Stimulated activated CD4-positive, alpha-beta T cell treated with anti-CD3 and anti-CD28 coated beads, Interleukin-1b, Interleukin-23, amount 100 ng/mL, for 1 hour (primary cell): ENCODE measurements around the gene ATP10A.

ENCODE experiments used
- DNase-seq, 2 donors: peaks; one replicate each; pipeline ENCODE4 v3.0.0-alpha.2; 2020; ENCODE audit warnings: low read depth in 2 of 2

Gene ATP10A

GRCh38 chr15:25829073-25829472 lies 34.1 kb downstream of the ATP10A start:
- DNase-seq, result no peak

DNA sequence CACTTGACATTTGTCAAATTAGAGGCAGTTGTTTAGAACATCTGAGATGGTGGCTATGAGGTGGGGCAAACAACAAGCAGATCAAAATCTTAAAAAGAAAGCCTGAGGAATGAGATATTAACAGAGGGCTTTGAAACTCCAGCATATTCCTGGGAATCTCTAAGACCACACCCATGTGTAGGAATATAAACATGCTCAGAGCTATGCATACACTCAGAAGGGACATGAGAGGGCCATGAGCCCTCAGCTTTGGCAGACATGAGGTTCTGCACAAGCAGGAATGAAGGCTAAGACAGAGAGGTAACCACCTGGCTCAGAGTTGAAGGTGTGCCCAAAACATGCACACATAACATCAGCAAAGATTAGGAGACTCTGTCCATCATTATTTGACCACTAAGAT lies 37.9 kb downstream of the ATP10A start:
- DNase-seq, result no peak

DNA sequence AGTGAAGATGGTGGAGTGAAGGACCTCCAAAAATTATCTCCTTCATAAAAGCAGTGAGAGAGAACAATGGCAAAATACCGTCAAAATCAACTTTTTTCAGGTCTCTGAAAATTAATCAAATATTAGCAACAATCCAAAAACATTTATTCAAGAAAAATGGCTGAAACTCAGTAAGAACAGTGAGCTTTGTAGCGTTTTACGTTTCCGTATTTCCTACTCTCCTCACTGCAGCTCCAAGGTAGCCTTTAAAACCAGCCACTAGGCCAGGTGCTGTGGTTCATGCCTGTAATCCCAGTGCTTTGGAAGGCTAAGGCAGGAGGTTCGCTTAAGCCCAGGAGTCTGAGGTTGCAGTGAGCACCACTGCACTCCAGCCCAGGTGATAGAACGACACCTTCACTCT lies 38.5 kb downstream of the ATP10A start:
- no peak for DNase-seq

DNA sequence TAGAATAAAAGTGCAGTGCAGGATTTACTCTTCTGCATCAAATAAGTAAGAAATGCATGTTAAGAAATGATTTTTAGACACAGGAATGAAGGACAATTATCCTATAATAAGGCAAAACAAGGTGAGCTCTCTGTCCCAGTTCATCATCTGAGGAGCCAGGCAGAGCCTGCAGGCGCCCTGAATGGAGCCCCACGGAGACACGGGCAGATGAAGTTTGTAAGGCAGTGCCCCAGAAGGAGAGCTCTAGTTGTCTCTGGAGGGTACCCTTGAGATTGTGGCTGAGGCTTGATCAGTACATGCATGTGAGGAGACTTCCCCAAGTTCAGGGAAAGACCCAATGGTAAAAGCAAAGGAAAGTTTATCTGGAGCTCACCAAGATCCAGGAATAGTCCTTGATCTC lies 50.3 kb downstream of the ATP10A start:
- no peak for DNase-seq

- DNase-seq, result no peak
Measured at GRCh38 chr15:25812073-25812472, 51.1 kb downstream of the ATP10A start.

- no peak for DNase-seq
Measured at GRCh38 chr15:25811481-25811906, 51.6 kb downstream of the ATP10A start.

- DNase-seq, result no peak
Measured at GRCh38 chr15:25810631-25811091, 52.5 kb downstream of the ATP10A start.

GRCh38 chr15:25810154-25810553 lies 53.0 kb downstream of the ATP10A start:
- no peak for DNase-seq

DNA sequence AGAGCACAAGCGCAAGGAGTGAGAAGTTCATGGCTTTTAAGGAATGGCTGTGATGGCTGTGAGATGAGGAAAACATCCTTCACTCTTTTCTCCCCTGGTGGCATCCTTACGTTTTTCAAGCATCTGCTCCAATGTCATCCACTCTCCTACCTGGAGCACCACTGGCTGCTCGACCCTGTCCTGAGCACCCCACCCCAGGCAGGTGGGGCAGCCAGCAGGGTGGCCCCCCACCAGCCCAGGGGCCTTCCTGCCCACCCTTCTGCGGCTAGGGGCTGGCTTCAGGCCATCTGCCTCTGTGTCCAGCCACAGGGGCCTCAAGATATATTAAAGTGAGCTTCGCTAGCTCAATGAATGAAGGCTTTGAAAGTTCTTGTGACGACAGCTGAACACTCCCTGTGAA lies 56.1 kb downstream of the ATP10A start:
- no peak for DNase-seq

- DNase-seq, result no peak
Measured at GRCh38 chr15:25805031-25805430, 58.1 kb downstream of the ATP10A start.

- DNase-seq, result no peak
Measured at GRCh38 chr15:25804451-25804850, 58.7 kb downstream of the ATP10A start.

GRCh38 chr15:25803541-25803940 lies 59.6 kb downstream of the ATP10A start:
- no peak for DNase-seq

- no peak for DNase-seq
Measured at GRCh38 chr15:25803036-25803435, 60.1 kb downstream of the ATP10A start.

GRCh38 chr15:25802285-25802830 lies 60.8 kb downstream of the ATP10A start:
- no peak for DNase-seq

GRCh38 chr15:25801586-25802284 lies 61.4 kb downstream of the ATP10A start:
- no peak for DNase-seq

GRCh38 chr15:25800761-25801515 lies 62.2 kb downstream of the ATP10A start:
- DNase-seq, result no peak

- DNase-seq, result no peak
Measured at GRCh38 chr15:25799906-25800700, 63.0 kb downstream of the ATP10A start.

GRCh38 chr15:25797936-25798901 lies 64.9 kb downstream of the ATP10A start:
- DNase-seq, result no peak

GRCh38 chr15:25797511-25797935 lies 65.6 kb downstream of the ATP10A start:
- DNase-seq, result no peak

GRCh38 chr15:25797035-25797434 lies 66.1 kb downstream of the ATP10A start:
- DNase-seq, result no peak

DNA sequence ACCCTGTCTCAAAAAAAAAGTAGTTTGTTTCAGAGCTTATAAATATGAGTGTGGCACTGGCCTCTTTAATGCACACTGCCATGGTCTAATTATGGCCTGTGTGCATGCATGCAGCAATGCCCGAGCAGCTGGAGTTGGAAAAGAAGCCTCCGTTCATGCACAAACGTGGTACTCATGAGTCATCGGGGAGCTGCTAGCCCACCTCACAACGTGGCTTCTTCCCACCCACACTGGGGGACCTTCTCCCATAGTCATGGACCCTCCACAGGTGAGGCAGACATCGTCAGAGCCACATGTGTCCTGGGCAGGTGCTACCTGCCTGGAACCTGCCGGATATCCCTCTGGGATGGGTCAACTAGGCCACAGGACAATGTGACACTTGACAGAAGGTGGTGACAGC lies 66.7 kb downstream of the ATP10A start:
- no peak for DNase-seq
